Smooth muscle cell (in vitro differentiated cells): Measurements from ENCODE around the gene PDK2. TPM values are rescaled to one million over a fixed set of nuclear protein-coding genes. Genes with fewer than 3 reads are reported as not detected.
A peak's percentile ranks its signal among the peaks of the same experiment; 100 is the strongest.

Experiments
- DNase-seq: peaks from one replicate; lab custom pipeline; 2025; ENCODE audit not compliant: unreplicated experiment; lab: John Stamatoyannopoulos, UW
- H2AFZ ChIP-seq: fragments of 200-600 bp; sonication (generic); 2 replicates; pipeline ENCODE4 v1.6.0; 2016; ENCODE audit warnings: antibody characterized with exemption, low read depth, mild to moderate bottlenecking
- H3F3A ChIP-seq: fragments of 200-600 bp; sonication (generic); 2 replicates; pipeline ENCODE4 v1.6.0; 2017; ENCODE audit warnings: antibody characterized with exemption, low read depth
- H3K27ac ChIP-seq: fragments of 200-600 bp; sonication (generic); 2 replicates; pipeline ENCODE4 v1.5.1; 2016; ENCODE audit warnings: low read depth, mild to moderate bottlenecking
- H3K27me3 ChIP-seq: fragments of 200-600 bp; sonication (generic); 2 replicates; pipeline ENCODE4 v1.6.1; 2016; ENCODE audit warnings: low read depth, mild to moderate bottlenecking
- H3K36me3 ChIP-seq: fragments of 200-600 bp; sonication (generic); 2 replicates; pipeline ENCODE4 v1.5.1; 2016; ENCODE audit warnings: low read depth
- H3K4me1 ChIP-seq: fragments of 200-600 bp; sonication (generic); 2 replicates; pipeline ENCODE4 v1.5.1; 2016; ENCODE audit warnings: low read depth
- H3K4me2 ChIP-seq: fragments of 200-600 bp; sonication (generic); 2 replicates; pipeline ENCODE4 v1.6.0; 2016; ENCODE audit warnings: mild to moderate bottlenecking
- H3K4me3 ChIP-seq: fragments of 200-600 bp; sonication (generic); 2 replicates; pipeline ENCODE4 v1.5.1; 2016; ENCODE audit warnings: mild to moderate bottlenecking
- H3K79me2 ChIP-seq: fragments of 200-600 bp; sonication (generic); 2 replicates; pipeline ENCODE4 v1.6.0; 2016; ENCODE audit warnings: low read depth, mild to moderate bottlenecking
- H3K9ac ChIP-seq: fragments of 200-600 bp; sonication (generic); 2 replicates; pipeline ENCODE4 v1.6.0; 2016; ENCODE audit warnings: low read depth
- H3K9me3 ChIP-seq: fragments of 200-600 bp; sonication (generic); replicated peaks from 2 replicates; pipeline ENCODE4 v1.5.1; 2016; ENCODE audit warnings: low read depth
- H4K20me1 ChIP-seq: fragments of 200-600 bp; sonication (generic); 2 replicates; pipeline ENCODE4 v1.6.0; 2016; ENCODE audit warnings: low read depth
- CTCF ChIP-seq: fragments of 200-600 bp; sonication (generic); IDR thresholded peaks from 2 replicates; pipeline ENCODE4 v1.5.1; 2017; ENCODE audit warnings: borderline replicate concordance, mild to moderate bottlenecking, antibody characterized with exemption; ENCODE audit not compliant: insufficient read depth, poor library complexity, severe bottlenecking
- WGBS: methylation state at CpG from one replicate; pipeline ENCODE4 v1.1.7; 2016; ENCODE audit warnings: low lambda C conversion rate; 5-methylcytosine and 5-hydroxymethylcytosine counted together
- polyA plus RNA-seq: library from polyadenylated mRNA; unstranded; fragments of >200 nt; fragmentation: Nextera tagmentation; extraction: Ambion mirVana; gene quantifications from 2 replicates; pipeline ENCODE4 v1.2.1, GENCODE V29; 2016
- total RNA-seq: library from RNA; depleted of rRNA; stranded (reverse); fragments of >200 nt; gene quantifications from 2 replicates; pipeline ENCODE4 v1.2.3, GENCODE V29; 2014

PDK2 gene
- total and polyA plus RNA-seq, 2 experiments from 2014 or later: 28.2 to 36.5 TPM

GRCh38 chr17:50125420-50125997 lies 30.4 kb downstream of the PDK2 start:
- H3K27ac ChIP-seq: no peak overlapping the region
- H3K4me1 ChIP-seq: peaks cover 36% of the 10 kb centered on the region
- no peaks in the 10 kb centered on the region for H3K79me2 ChIP-seq
- H4K20me1 ChIP-seq: no peaks in the 10 kb centered on the region
- no peak overlapping the region for H2AFZ ChIP-seq
- no peaks in the 10 kb centered on the region for H3K9me3 ChIP-seq
- 96% methylated on average over 4 of the region's 4 CpGs for WGBS
- H3K4me3 ChIP-seq: no peak overlapping the region
- no peak for TF ChIP-seq CTCF
- no peaks in the 10 kb centered on the region for H3K27me3 ChIP-seq
- H3F3A ChIP-seq: no peaks in the 10 kb centered on the region
- H3K36me3 ChIP-seq: no peaks in the 10 kb centered on the region
- no peak overlapping the region for H3K9ac ChIP-seq
- H3K4me2 ChIP-seq: no peak overlapping the region
- no peak for DNase-seq

GRCh38 chr17:50127697-50128361 lies 32.7 kb downstream of the PDK2 start:
- H3K4me2 ChIP-seq: peak overlapping the region; percentile 99
- TF ChIP-seq CTCF: no peak
- H3K27ac ChIP-seq: no peak overlapping the region
- 64% methylated on average over 6 of the region's 6 CpGs for WGBS
- H3F3A ChIP-seq: peaks cover 10% of the 10 kb centered on the region
- H3K9me3 ChIP-seq: no peaks in the 10 kb centered on the region
- no peak overlapping the region for H3K4me3 ChIP-seq
- H3K36me3 ChIP-seq: no peaks in the 10 kb centered on the region
- H3K4me1 ChIP-seq: peaks cover 37% of the 10 kb centered on the region
- H3K79me2 ChIP-seq: no peaks in the 10 kb centered on the region
- H3K9ac ChIP-seq: no peak overlapping the region
- no peaks in the 10 kb centered on the region for H3K27me3 ChIP-seq
- no peak for DNase-seq
- peaks cover 3% of the 10 kb centered on the region for H4K20me1 ChIP-seq
- no peak overlapping the region for H2AFZ ChIP-seq

- peaks cover 11% of the 10 kb centered on the region for H4K20me1 ChIP-seq
- H2AFZ ChIP-seq: peak overlapping the region; percentile 15
- WGBS: 12% methylated on average over 27 of the region's 32 CpGs
- TF ChIP-seq CTCF: no peak
- no peaks in the 10 kb centered on the region for H3K27me3 ChIP-seq
- no peak for DNase-seq
- H3K9ac ChIP-seq: peak overlapping the region; percentile 90
- H3K4me3 ChIP-seq: peak overlapping the region; percentile 67
- peak overlapping the region; percentile 99 for H3K4me2 ChIP-seq
- no peaks in the 10 kb centered on the region for H3K9me3 ChIP-seq
- H3K27ac ChIP-seq: peak overlapping the region; percentile 49
- H3K79me2 ChIP-seq: no peaks in the 10 kb centered on the region
- peaks cover 14% of the 10 kb centered on the region for H3F3A ChIP-seq
- peaks cover 28% of the 10 kb centered on the region for H3K4me1 ChIP-seq
- H3K36me3 ChIP-seq: no peaks in the 10 kb centered on the region
Measured at GRCh38 chr17:50128441-50129352, 33.5 kb downstream of the PDK2 start.
